Occipital lobe (tissue), 2 donors: Measurements from ENCODE around the gene BCKDHB. TPM values are rescaled to one million over a fixed set of nuclear protein-coding genes. Genes with fewer than 3 reads are reported as not detected.

ENCODE experiments used
- DNase-seq: peaks from one replicate; lab custom pipeline; 2025; lab: John Stamatoyannopoulos, UW
- total RNA-seq: library from RNA; depleted of rRNA; stranded (reverse); fragments of >200 nt; gene quantifications from one replicate; pipeline ENCODE4 v1.2.3, GENCODE V29; 2014

The BCKDHB gene
- total RNA-seq, 1 donor from 2014 or later, result 19.8 TPM

GRCh38 chr6:80366714-80367113, 260.2 kb downstream of the BCKDHB start:
- DNase-seq, result no peak

- DNase-seq, result no peak
Observed at GRCh38 chr6:80376411-80376810, 269.9 kb downstream of the BCKDHB start.

GRCh38 chr6:80380566-80380965, 274.1 kb downstream of the BCKDHB start:
- DNase-seq, result no peak

- no peak for DNase-seq
Observed at GRCh38 chr6:80382811-80383210, 276.3 kb downstream of the BCKDHB start.

GRCh38 chr6:80388507-80388906, 282.0 kb downstream of the BCKDHB start:
- DNase-seq, result no peak

Other genes starting within 250 kb of the BCKDHB start
- 45.1 TPM for gene ELOVL4, start 159.1 kb upstream of the BCKDHB start, total RNA-seq
- 4.2 TPM for gene TTK, start 102.0 kb upstream of the BCKDHB start, total RNA-seq